Measurements from ENCODE around the gene NCS1.

Gene NCS1

DNA sequence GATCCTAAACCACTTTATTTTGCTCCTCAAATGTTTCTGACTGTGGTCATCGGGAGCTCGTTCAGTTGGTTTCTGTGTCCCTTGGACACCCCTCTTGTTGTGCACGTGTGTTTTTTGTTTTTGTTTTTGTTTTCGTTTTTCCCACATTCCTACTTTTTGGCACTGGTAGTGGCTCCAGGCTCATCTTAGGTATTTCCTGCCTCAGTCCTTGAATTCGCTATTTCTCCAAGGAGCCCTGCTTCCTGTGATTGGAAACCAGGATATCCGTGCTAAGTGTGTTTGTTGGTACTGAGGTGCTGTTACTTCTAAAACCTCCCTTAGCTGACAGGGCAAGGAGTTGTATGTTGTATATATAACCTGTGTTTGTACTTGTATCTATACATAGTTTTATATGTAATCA is 99.3 kb downstream of the NCS1 start (continued):
- TF ChIP-seq ZNF138 (tag by site-specific recombination; IDR thresholded peaks at IDR 0.05; ENCODE audit: borderline replicate concordance), result no peak
- TF ChIP-seq ZNF302 (tag by site-specific recombination; IDR thresholded peaks at IDR 0.05; ENCODE audit: low read depth), result no peak
- TF ChIP-seq ZNF404 (tag by site-specific recombination; IDR thresholded peaks at IDR 0.05), result no peak
- TF ChIP-seq, protein P1, sequence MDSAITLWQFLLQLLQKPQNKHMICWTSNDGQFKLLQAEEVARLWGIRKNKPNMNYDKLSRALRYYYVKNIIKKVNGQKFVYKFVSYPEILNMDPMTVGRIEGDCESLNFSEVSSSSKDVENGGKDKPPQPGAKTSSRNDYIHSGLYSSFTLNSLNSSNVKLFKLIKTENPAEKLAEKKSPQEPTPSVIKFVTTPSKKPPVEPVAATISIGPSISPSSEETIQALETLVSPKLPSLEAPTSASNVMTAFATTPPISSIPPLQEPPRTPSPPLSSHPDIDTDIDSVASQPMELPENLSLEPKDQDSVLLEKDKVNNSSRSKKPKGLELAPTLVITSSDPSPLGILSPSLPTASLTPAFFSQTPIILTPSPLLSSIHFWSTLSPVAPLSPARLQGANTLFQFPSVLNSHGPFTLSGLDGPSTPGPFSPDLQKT (IDR thresholded peaks at IDR 0.05; ENCODE audit: borderline replicate concordance, low read depth, low read length), result no peak

DNA sequence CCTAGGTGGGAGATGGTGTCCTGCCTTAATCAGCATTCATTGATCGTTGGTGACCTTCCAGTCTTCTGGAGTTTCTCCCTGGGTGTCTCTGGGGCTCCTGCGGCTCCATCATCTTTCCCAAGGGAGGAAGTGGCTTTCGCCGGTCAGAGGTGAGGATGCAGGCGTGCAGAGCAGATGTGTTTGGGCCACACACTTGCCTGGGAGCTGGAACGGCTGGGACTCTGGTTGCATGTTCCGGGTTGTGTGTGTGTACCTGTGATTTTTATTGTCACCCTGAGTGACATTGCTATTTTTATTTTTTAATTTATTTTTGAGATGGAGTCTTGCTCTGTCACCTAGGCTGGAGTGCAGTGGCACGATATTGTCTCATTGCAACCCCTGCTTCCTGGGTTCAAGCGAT is 103.0 kb downstream of the NCS1 start:
- H3K9me3 ChIP-seq (ENCODE audit: control insufficient read depth, insufficient read depth, low read depth, low read length), result no peaks in the 10 kb centered on the region
- H3K4me1 ChIP-seq (ENCODE audit: control insufficient read depth, insufficient read depth, low read length), result no peaks in the 10 kb centered on the region
- ChIA-PET CTCF (no interaction called here), POLR2A (interaction anchor here (1.1 kb wide), 1 partner anchor 115 kb away, joined by 3 read pairs; no protein-coding TSS in a partner anchor)
- H3K4me3 ChIP-seq (ENCODE audit: low read depth, low read length), result no peak overlapping the region
- no peak for TF ChIP-seq ZBTB20 (tag by site-specific recombination; IDR thresholded peaks at IDR 0.05)
- TF ChIP-seq ZNF747 (tag by site-specific recombination; IDR thresholded peaks at IDR 0.05), result no peak
- TF ChIP-seq, protein P2, sequence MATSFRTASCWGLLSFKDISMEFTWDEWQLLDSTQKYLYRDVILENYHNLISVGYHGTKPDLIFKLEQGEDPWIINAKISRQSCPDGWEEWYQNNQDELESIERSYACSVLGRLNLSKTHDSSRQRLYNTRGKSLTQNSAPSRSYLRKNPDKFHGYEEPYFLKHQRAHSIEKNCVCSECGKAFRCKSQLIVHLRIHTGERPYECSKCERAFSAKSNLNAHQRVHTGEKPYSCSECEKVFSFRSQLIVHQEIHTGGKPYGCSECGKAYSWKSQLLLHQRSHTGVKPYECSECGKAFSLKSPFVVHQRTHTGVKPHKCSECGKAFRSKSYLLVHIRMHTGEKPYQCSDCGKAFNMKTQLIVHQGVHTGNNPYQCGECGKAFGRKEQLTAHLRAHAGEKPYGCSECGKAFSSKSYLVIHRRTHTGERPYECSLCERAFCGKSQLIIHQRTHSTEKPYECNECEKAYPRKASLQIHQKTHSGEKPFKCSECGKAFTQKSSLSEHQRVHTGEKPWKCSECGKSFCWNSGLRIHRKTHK (tag by site-specific recombination; IDR thresholded peaks at IDR 0.05), result no peak
- no peak for TF ChIP-seq ZNF560 (tag by site-specific recombination; IDR thresholded peaks at IDR 0.05; ENCODE audit: borderline replicate concordance)
- TF ChIP-seq ZNF184 (tag by site-specific recombination; IDR thresholded peaks at IDR 0.05), result no peak
- no peak for TF ChIP-seq ZNF354C (tag by site-specific recombination; IDR thresholded peaks at IDR 0.05; ENCODE audit: borderline replicate concordance, low read depth)
- no peak for TF ChIP-seq ZNF837 (tag by site-specific recombination; IDR thresholded peaks at IDR 0.05)
- TF ChIP-seq FEZF1 (tag by site-specific recombination; IDR thresholded peaks at IDR 0.05), result no peak
- no peak for TF ChIP-seq SCRT2 (tag by site-specific recombination; IDR thresholded peaks at IDR 0.05)
- TF ChIP-seq ZNF555 (tag by site-specific recombination; conservative IDR thresholded peaks at IDR 0.05), result no peak
- TF ChIP-seq ZNF48 (tag by site-specific recombination; IDR thresholded peaks at IDR 0.05), result no peak
- TF ChIP-seq, protein P3, sequence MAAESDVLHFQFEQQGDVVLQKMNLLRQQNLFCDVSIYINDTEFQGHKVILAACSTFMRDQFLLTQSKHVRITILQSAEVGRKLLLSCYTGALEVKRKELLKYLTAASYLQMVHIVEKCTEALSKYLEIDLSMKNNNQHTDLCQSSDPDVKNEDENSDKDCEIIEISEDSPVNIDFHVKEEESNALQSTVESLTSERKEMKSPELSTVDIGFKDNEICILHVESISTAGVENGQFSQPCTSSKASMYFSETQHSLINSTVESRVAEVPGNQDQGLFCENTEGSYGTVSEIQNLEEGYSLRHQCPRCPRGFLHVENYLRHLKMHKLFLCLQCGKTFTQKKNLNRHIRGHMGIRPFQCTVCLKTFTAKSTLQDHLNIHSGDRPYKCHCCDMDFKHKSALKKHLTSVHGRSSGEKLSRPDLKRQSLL (tag by site-specific recombination; IDR thresholded peaks at IDR 0.05), result no peak
- TF ChIP-seq HOXA7 (CRISPR knock-in tag; IDR thresholded peaks at IDR 0.05; ENCODE audit: borderline replicate concordance), result no peak
- no peak for TF ChIP-seq ZXDB (tag by site-specific recombination; IDR thresholded peaks at IDR 0.05)
- no peak for TF ChIP-seq ZNF350 (tag by site-specific recombination; IDR thresholded peaks at IDR 0.05)
- no peak for TF ChIP-seq ZNF701 (tag by site-specific recombination; IDR thresholded peaks at IDR 0.05)
- TF ChIP-seq ZSCAN23 (tag by site-specific recombination; IDR thresholded peaks at IDR 0.05), result no peak
- no peaks in the 10 kb centered on the region for H3K36me3 ChIP-seq (ENCODE audit: control insufficient read depth in 2 of 2, insufficient read depth in 1 of 2, low read length in 2 of 2)
- H3K27ac ChIP-seq (ENCODE audit: extremely low read depth, low read depth, low read length), result no peak overlapping the region

DNA sequence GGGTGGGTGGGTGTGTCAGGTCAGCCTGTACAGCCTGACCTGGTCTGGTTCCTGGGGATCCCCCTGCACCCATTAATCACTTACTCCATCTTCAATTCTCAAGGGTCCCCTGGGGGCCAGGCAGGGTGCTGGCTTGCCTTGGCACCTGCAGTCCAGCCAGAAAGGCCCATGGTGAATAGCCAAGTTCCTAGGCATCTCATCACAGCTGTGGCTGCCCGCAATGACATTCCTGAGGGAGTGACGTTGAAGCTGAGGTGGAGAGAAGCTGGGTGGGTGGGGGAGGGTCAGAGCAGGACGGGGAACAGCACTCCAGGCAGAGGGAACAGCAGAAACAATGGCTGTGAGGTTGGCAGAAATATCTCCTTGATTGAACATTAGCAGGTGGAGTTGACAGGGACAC is 103.9 kb downstream of the NCS1 start:
- H3K9me3 ChIP-seq (ENCODE audit: control insufficient read depth, insufficient read depth, low read depth, low read length), result no peaks in the 10 kb centered on the region
- H3K4me1 ChIP-seq (ENCODE audit: control insufficient read depth, insufficient read depth, low read length), result no peaks in the 10 kb centered on the region
- POLR2A ChIA-PET, result interaction anchor here (0.5 to 1.1 kb wide), 5 partner anchors 12 to 1213 kb away, joined by 3 to 4 read pairs (median 3); no protein-coding TSS in a partner anchor
- CTCF ChIA-PET, result interaction anchor here (0.5 to 1.5 kb wide), 4 partner anchors 12 to 169 kb away, joined by 3 to 6 read pairs (median 4); no protein-coding TSS in a partner anchor
- H3K4me3 ChIP-seq (ENCODE audit: low read depth, low read length), result no peak overlapping the region
- no peak overlapping the region for H3K27ac ChIP-seq (ENCODE audit: extremely low read depth, low read depth, low read length)
- no peaks in the 10 kb centered on the region for H3K36me3 ChIP-seq (ENCODE audit: control insufficient read depth in 2 of 2, insufficient read depth in 1 of 2, low read length in 2 of 2)
- TF ChIP-seq ZNF202 (tag by site-specific recombination; IDR thresholded peaks at IDR 0.05; ENCODE audit: borderline replicate concordance) (no peak), ZNF214 (tag by site-specific recombination; IDR thresholded peaks at IDR 0.05; ENCODE audit: borderline replicate concordance) (no peak), BCL11A (tag by site-specific recombination; IDR thresholded peaks at IDR 0.05; ENCODE audit: low read depth) (no peak), ZNF341 (tag by site-specific recombination; IDR thresholded peaks at IDR 0.05; ENCODE audit: low read depth) (no peak), BCL11B (tag by site-specific recombination; IDR thresholded peaks at IDR 0.05; ENCODE audit: low read depth) (no peak), ZNF391 (tag by site-specific recombination; IDR thresholded peaks at IDR 0.05; ENCODE audit: borderline replicate concordance, low read depth) (no peak), ZNF175 (tag by site-specific recombination; IDR thresholded peaks at IDR 0.05) (no peak), ZBTB17 (tag by site-specific recombination; IDR thresholded peaks at IDR 0.05) (no peak), YY2 (tag by site-specific recombination; IDR thresholded peaks at IDR 0.05) (no peak), ZNF747 (tag by site-specific recombination; IDR thresholded peaks at IDR 0.05) (no peak)
- TF ChIP-seq, protein P1 (IDR thresholded peaks at IDR 0.05; ENCODE audit: borderline replicate concordance, low read depth, low read length), result no peak
